PFSK-1 (cell line): Measurements from ENCODE around the gene TRAFD1.

ENCODE experiments used
- FOXP2 ChIP-seq: optimal IDR thresholded peaks from 2 replicates; pipeline ENCODE3; 2011; ENCODE audit warnings: borderline replicate concordance, control low read depth, inconsistent platforms; ENCODE audit not compliant: insufficient read depth; ENCODE audit errors: extremely low read length, extremely low read depth
- POLR2AphosphoS5 ChIP-seq: IDR thresholded peaks from 2 replicates; pipeline ENCODE4 v1.6.1; 2012; ENCODE audit warnings: low read depth, mild to moderate bottlenecking, control low read depth, low read length, moderate library complexity
- REST ChIP-seq, 2 experiments: IDR thresholded peaks; 2 replicates each; pipeline versions ENCODE4 v1.6.1 to v1.8.0; 2011 to 2012; ENCODE audit warnings: low read depth in 2 of 2, low read length in 2 of 2, control low read depth in 1 of 2, inconsistent platforms in 1 of 2, mild to moderate bottlenecking in 1 of 2, moderate library complexity in 1 of 2; ENCODE audit not compliant: insufficient read depth in 1 of 2
- SIN3A ChIP-seq: IDR thresholded peaks from 2 replicates; pipeline ENCODE4 v1.6.1; 2012; ENCODE audit warnings: mild to moderate bottlenecking, low read length, moderate library complexity, borderline replicate concordance; ENCODE audit not compliant: insufficient read depth

DNA sequence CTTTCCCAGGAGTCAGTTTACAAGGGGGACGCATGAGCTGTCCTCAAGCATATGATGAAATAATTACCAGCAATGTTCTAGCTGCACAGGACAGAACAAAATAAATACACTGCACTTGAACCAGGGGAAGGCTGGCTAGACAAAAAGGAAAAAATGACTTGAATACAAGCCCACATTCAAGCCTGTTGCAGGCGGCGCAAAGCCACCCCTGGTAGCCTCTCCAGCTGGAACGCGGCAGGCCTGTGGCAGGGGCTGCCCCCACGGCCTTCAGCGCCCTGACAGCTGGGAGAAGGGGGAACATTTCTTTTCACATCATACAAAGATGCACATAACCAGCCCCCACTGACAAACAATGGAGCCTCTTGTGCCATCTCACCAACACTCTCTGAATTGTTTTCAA, 57.1 kb downstream of the TRAFD1 start:
- TF ChIP-seq POLR2AphosphoS5 (no peak), FOXP2 (no peak), SIN3A (no peak), REST (IDR thresholded peaks at IDR 0.05; ENCODE audit: insufficient read depth in 1 of 2, low read depth in 2 of 2, low read length in 2 of 2) (no peak)
